GM15510 (cell line): Measurements from ENCODE around the gene ARG2.
A peak's percentile ranks its signal among the peaks of the same experiment; 100 is the strongest.

Experiments used
- POLR2A ChIP-seq: IDR thresholded peaks from 3 replicates; pipeline ENCODE4 v1.6.1; 2011; ENCODE audit warnings: borderline replicate concordance; ENCODE audit not compliant: insufficient read length; ENCODE audit errors: extremely low read depth

ARG2 gene

DNA sequence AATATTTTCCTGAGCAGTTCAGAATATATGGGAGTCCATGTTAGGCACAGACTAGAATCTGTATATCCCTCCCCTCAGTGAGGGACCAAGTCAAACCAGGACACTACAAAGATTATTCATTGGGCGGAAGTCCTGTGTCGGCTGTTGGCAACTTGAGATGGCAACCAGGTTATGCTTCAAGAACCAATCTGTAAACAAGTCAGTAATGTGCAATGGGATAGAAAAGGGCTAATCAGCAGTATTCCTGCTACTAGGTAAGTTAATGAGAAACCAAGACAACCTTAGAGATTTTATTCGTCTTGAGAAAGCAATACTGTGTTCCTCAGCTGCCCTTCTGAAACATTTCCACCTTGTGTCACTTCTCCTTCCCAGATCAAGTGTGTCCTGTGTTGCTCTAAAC is 26.4 kb downstream of the ARG2 start:
- no peak for TF ChIP-seq POLR2A

DNA sequence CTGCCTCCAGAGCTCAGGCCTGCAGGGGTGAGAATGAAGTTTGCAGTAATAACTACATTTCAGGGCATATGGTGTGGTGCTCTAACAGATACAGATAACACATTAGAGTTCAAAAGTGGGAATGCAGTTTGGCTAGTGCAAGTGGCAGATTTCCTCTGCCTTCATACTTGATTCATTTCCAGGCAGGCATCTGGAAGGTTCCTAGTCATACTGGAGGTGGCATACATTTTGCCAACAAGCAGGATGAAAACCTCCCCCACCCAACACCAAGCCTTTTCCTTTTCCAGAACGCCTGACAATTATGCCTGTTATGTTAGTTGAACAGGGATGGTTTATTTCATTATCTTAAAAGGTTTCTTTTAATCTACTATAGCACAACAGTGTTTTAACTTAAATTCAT is 30.4 kb downstream of the ARG2 start:
- TF ChIP-seq POLR2A, result no peak

DNA sequence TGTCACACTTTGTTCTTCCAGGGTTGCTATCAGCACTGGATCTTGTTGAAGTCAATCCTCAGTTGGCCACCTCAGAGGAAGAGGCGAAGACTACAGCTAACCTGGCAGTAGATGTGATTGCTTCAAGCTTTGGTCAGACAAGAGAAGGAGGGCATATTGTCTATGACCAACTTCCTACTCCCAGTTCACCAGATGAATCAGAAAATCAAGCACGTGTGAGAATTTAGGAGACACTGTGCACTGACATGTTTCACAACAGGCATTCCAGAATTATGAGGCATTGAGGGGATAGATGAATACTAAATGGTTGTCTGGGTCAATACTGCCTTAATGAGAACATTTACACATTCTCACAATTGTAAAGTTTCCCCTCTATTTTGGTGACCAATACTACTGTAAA is 31.0 kb downstream of the ARG2 start:
- TF ChIP-seq POLR2A, result no peak

DNA sequence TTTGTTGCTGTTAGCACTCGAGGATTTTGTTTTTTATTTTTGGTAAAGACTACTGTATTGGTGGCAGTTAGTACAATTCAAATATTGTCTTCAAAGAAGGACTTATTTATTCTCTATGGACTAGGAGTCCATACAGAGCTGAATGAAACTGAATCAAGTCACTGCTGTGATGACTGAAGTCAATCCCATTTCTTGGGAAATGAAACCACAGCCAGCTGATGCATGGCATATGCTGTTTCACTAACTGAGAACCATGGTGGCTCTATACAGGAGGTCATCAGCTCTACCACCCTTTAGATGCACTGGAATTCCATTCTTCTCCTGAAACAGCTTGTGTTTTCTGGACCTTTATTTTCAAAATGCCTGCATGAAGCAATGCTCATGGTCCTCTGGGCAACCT is 32.5 kb downstream of the ARG2 start:
- no peak for TF ChIP-seq POLR2A

DNA sequence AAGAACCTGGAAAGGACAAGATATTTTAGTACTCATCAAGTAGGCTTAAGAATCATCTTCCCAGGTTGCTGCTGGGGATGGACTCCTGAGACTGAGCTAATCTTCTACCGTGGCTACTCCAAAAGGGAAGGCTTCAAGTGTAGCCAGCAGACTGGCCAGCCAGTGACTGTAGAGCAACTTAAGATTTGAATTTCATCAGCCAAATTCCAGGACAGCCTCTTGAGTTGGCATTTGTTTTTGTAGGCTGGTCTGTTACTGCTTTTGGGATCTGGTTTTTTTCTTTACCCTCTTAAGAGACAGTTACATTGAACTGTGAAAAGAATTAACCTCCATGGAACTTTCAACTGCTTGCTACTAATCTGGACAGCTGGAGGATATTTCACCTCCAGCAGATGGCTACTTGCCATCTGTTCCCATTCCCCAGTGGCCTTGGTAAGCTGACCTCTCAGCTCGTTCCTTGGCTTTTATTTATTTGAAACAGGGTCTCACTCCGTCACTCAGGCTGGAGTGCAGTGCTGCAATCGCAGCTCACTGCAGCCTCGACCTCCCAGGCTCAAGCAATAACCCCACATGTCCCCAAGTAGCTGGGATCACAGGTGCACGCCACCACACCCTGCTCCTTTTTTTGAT is 34.0 kb downstream of the ARG2 start:
- TF ChIP-seq POLR2A, result no peak

DNA sequence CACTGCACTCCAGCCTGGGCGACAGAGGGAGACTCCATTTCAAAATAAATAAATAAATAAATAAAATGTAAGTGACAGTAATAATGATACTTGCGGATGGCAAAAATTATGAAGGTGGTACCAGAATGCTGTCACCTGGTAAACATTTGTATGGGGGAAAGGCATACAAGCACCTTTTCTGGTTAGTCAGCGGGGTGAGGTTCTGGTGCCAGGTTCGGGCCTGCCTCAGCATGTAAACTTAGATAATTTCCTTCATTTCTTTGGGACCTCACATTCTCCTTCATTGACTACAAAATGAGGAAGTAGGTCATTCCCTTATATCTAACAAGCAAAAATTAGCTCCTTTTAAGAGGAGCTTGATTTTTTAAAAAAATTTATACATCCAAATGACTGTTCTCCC is 43.9 kb downstream of the ARG2 start:
- no peak for TF ChIP-seq POLR2A

DNA sequence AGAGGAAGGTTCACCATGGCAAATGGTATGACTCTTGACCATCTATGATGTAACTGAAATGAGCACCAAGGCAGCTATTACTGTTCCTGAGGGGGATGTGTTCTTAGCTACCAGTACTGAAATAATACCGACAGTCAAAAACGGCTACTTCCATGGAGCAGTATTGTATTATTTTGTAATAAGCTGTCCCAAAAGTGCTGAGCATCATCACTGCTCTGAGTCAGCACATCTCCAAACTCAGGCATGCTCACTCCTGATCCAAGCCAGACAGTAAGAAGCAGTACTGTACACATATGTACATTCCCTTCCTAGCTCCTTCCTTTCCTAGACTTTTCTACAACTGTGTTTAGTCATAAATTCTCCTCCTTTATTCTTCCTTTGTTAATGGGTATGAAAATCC is 46.1 kb downstream of the ARG2 start:
- no peak for TF ChIP-seq POLR2A

DNA sequence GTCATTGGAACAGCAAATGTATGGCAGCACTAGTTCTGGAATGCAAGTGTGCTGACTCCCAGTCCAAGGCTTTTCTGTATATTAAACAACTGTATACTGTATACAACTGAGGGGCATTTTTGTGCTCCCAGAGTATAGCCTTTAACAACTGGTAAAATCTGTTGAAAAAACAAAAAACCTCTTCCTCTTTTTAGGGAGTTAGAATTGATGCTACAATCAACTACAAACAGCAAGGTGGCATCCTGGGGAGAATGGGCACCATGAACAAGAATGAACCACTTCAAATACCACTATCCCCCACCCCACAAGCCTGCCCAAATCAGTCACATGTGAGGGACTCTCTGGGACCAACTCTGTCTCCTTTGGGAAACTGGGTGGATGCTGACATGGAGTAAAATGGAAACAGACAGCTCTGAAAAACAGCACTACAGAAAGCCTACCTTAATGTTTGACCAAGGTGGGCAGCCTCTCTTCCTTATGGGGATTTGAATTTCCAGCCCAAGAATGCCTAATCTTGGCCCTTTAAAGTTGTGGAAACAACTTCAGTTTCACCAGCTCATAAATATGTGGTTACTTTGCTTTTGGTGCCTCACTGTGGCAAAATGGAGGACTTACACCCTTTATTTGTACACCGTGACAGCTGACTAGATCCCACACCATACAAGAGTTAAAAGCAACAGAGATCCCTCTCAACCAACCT is 47.2 kb downstream of the ARG2 start:
- TF ChIP-seq POLR2A, result no peak

DNA sequence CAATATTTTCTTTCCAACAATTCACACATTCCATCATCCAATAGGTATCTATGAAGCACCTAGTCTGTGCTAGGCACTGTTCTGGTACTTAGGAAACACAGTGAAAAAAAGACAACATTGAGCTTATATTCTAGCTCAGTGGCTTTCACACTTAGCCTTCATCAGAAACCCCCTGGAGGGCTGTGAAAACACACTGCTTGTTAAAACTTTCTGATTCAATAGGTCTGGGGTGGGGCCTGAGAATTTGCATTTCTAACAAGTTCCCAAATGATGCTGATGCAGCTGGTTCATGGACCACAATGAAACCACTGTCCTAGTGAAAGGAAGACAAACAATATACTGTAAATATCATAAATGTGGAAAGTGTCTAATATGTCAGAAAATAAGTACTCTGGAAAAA is 48.8 kb downstream of the ARG2 start:
- no peak for TF ChIP-seq POLR2A

DNA sequence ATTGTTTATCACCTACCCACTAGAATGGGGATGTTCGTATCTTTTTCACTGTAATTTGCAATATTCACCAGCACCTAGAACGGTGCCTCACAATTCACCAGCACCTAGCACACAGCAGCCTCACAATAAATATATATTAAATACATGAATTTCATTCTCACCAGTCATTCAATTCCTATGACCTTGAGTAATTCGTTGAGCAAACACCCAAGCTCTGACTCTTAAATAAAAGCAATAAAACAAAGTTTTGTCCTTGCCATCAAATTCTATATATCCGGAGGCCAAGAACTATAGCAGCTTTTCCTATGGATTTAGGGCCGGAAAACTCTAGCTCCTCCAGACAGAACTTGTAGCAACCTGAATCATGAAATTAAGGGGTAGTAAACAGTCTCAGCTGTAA is 53.7 kb downstream of the ARG2 start:
- TF ChIP-seq POLR2A, result no peak

DNA sequence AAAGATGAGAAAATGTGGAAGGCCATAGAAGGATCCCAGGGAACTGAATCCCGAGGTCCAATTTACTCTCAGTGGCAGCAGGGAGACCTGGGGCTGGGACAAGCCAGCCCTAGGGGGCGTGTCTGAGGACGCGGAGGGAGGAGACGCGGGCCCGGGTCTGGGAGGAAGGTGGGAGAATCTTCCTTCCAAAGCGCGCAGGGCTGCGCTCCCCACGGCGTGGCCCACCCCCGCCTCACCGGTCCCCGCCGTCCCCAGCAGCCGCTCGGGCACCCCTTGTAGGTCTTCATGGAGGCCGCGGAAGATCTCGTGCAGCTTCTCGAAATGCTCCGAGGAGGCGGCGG is 54.4 kb downstream of the ARG2 start:
- no peak for TF ChIP-seq POLR2A

DNA sequence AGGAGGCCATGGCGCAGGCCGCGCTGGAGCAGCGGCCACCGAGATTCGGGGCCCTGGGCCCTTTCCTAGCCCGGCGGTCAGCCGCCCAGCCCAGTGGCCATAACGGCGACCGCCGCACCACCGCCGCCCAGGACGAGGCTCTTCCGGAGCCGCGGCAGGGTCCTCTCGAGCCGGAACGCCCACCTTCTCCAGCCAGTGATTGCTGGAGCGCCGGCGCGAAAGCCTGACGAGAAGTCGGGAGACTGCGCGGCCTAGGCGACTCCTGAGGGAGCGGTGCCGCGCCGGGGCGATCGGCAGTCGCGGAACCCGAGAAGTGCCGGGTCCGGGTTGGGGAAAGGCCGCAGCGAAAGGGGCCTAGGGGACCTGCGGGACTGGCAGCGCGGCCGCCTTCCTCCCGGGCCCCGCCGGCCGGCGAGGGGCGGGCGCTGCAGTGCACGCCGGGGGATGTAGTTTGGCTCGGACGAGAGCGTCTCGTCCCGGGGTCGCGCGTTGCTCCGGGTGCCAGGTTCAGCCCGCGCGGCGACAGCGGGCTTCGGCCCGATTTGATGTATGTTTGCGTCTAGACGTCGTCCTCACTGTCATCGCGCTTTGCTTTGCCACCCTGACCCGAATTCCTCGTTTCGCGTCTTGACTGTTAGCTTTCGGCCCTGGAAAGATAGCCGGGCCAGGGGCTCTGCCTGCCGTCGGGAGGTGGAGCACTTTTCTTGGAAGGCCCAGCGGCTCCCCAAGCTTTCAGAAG is 54.9 kb downstream of the ARG2 start, which contains the start of gene VTI1B:
Gene VTI1B (minus strand): TSS at position 153 of the 739 bp plus-strand sequence. CDS start 143 bp downstream, at position 10.
- peak; percentile 79 for TF ChIP-seq POLR2A

DNA sequence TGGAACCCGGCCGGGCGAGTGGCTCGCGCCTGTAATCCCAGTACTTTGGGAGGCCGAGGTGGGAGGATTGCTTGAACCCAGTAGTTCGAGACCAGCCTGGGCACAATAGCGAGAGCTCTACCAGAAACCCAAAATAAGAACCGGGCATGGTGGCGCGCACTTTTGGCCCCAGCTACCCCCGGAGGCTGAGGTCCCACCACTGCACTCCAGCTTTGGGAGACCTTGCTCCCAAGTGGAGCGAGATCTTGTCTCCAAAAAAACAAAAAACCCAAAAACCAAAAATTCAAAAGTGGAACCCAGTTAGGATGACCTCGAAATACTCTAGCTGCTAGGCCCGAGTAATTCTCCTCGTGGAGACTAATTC is 55.5 kb downstream of the ARG2 start:
- no peak for TF ChIP-seq POLR2A

DNA sequence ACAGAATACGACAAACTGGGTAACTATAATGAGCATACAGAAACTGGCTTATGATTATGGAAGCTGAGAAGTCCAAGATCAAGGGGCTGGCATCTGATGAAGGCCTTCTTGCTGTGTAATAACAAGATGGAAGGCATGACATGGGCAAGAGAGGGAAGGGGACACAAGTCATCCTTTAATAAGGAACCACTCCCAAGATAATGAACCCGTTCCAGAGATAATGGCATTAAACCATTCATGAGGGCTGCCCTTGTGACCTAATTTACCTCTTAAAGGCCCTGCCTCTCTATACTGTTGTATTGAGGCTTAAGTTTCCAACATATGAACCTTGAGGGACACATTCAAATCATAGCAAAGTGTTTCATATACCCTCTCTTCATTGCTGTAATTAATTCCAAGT is 59.3 kb downstream of the ARG2 start:
- no peak for TF ChIP-seq POLR2A

DNA sequence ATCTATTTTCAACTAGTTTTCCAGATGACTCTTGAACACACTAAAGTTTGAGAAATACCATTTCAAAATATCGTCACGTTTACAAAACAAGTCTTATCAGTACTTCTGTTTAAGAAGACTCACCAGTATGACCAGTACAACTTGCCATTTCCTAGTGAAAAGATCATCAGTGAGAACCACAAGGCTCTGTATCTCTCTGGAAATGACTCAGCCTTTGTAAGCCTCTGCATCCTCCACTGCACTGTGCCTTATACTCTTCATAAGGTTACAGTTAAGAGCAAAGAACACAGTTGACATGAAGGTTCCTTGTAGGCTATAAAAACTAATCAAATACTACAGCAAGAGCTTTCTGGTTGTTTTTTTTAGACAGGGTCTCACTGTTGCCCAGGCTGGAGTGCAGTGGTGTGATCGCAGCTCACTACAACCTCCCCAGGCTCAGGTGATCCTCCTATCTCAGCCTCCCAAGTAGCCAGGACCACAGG is 60.4 kb downstream of the ARG2 start:
- TF ChIP-seq POLR2A, result no peak

DNA sequence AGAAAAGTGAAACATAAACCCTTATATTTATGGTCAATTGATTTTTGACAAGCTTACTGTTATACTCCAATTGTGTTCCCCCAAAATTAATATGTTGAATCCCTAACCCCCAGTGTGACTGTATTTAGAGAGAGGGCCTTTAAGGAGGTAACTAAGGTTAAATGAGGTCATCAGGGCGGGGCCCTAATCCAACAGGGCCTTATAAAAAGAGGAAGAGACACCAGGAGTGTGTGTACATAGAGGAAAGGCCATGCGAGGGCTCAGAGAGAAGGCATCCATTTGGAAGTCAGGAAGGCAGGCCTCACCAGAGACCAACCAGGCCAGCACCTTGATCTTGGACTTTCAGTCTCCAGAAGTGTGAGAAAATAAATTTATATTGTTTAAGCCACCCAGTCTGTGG is 61.2 kb downstream of the ARG2 start:
- TF ChIP-seq POLR2A, result no peak
